NCI-H345 treated with DMSO at 0.1 percent for 48 hours (cell line): Measurements from ENCODE around the gene ELMO1.

ENCODE experiments used
- DNase-seq: peaks from one replicate; lab custom pipeline; 2025; ENCODE audit not compliant: unreplicated experiment; lab: John Stamatoyannopoulos, UW

The ELMO1 gene

DNA sequence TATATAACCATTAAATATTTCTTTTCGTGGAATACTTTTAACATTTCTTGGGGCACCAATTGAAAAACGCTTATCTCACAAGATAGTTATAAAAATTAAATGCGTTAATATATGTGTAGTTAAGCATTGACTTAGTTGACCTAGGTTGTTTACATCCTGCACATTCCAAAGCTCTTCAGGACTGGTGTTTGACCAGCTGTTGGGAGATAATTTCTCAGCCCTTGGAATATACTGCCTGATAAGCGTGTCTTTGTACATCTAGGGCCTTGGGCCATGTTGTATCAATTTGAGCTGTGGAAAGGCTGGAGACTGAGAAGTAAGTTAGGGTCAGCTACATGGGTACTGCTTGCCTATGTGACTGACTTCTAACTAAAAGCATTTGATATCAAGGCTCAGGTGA, 634.4 kb downstream of the ELMO1 start:
- no peak for DNase-seq

DNA sequence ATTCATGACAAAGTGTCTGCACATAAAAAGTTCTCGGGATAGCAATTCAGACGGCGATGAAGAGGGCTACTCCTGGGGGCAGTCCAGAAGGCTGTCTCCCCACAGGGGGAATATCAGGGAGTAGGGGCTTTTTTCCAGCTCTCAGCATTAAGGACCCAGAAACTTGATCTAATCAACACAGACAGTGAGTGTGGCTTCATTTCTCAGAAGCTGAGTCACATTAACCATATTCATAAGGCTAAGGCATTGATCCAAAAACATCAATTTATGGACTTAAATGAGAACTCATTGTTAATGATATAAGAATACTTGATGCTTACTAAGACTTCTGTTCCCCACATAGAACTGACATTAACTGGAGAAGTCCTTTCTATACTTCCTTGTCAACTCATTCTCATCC, 636.9 kb downstream of the ELMO1 start:
- DNase-seq: no peak

DNA sequence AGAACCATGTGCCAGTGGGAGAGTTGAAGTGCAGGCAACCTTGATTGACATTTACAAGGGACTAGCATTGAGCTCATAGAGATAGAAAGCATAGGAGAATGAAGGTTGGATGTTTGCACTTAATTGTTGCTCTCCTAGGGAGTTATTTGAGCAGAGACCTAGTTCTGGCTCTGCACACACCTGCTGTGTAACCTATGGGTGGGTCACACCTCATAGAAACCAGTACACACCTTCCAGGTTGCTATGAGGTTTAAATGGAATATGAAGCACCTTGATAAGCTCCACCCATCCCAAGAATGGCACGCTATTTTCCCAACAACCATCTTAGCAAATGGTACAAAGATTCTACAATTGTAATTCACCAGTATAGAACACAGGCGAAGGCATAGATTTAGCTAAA, 638.2 kb downstream of the ELMO1 start:
- no peak for DNase-seq

DNA sequence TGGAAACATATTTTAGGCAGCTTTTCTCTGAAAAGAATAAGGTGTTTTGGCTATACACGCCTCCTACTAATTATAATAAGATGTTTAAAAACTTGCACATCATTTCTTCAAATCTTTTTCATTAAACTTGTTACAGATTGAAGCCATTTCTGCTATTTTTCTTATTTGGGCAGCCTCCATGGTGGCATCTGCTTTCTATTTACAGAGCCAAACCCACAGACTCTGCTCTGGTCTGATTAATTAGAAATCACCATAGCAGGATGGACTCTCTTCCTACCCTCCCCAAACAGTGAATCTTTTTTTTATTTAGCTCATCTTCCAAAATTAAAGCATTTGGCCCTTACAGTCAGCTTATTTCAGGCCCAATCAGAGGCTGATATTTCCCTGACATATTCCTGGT, 638.6 kb downstream of the ELMO1 start:
- no peak for DNase-seq

DNA sequence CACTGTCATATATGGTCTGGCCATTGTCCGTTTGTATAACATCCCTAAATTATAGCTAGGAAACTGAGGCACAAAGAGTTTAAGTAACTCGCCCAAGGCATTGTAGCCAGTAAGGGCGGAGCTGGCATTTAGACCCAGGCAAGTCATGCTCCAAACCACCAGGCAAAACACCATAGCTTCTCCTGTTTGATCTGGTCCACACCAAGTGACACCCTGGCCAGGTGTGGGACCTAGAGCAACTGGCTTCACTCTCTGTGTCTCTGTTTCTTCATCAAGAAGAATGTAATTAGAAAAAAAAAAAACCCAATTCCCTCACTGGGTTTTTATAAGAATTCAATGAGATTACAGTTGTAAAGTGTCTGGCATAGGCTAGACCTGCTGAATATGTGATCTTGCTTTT, 639.2 kb downstream of the ELMO1 start:
- no peak for DNase-seq

DNA sequence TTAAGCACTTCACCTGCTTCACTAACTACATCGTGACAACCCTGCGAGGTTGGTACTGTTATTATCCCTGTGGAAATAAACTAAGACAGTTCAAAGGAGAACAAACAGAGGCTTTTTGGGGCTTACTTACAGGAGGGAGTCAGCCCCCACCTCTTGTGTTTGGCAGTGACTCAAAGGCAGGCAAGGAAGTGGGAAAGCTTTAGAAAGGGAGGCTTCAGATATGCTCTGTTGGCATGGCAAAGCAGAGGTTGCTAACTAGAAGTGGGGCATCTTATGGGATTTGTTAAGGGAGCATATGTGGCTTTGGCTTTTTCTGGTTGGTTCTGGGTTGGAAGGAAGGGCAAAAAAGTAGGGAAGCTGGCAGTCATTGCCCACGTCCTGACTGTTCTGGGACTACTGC, 639.6 kb downstream of the ELMO1 start:
- no peak for DNase-seq

DNA sequence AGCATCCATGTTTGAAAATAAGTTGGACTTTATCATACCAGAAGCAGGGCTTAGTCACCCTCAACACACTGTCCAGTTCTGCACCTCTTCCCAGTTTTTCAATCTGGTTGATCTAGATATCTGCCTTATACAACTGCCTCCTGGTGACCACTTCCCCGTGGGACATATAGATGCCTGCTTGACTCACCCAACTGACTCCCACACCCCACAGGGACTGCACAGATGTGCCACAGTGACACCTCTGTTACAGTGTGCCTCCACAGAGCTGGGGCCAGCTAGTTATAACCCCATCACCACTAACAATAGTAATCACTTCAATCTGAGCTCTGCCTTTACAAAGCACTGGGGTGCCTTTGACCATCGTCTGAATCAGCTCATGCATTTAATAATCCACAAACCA, 641.8 kb downstream of the ELMO1 start:
- DNase-seq: no peak
